ENCODE results near the gene TIGD6. TPM values are rescaled to one million over a fixed set of nuclear protein-coding genes. Genes with fewer than 3 reads are reported as not detected.

The TIGD6 gene
- total and polyA plus RNA-seq, 8 donors, result 1.5 to 3.6 (median 2.2) TPM

- H3K27me3 ChIP-seq, result no peaks in the 10 kb centered on the region
- no peak for FAIRE-seq
- intact Hi-C loops (cut with DNase I), result no loop called here
- no peaks in the 10 kb centered on the region for H3K9me3 ChIP-seq
- no peak for TF ChIP-seq CTCF (IDR thresholded peaks at IDR 0.05)
- H3K4me1 ChIP-seq, result no peaks in the 10 kb centered on the region
- WGBS, 2 donors, result 61 to 63% methylated on average over 6 of the region's 6 CpGs
- peaks cover 7 to 46% (median 19%) of the 10 kb centered on the region in 3 donors for H3K36me3 ChIP-seq
- no peak overlapping the region for H3K4me3 ChIP-seq
- no peak overlapping the region for H3K27ac ChIP-seq
- ATAC-seq, result peak in 3 of 4 donors; percentile 43 to 75 (median 46)
- DNase-seq, result no peak
These were observed 17.0 kb upstream of the TIGD6 start for GRCh38 chr5:150017226-150018005.

GRCh38 chr5:150016537-150016936 lies 16.1 kb upstream of the TIGD6 start:
- H3K36me3 ChIP-seq, result peaks cover 7 to 53% (median 23%) of the 10 kb centered on the region in 3 donors
- no peak overlapping the region for H3K27ac ChIP-seq
- no peak overlapping the region for H3K4me3 ChIP-seq
- TF ChIP-seq CTCF (IDR thresholded peaks at IDR 0.05), result no peak
- intact Hi-C loops (cut with DNase I), result no loop called here
- no peak for DNase-seq
- no peaks in the 10 kb centered on the region for H3K9me3 ChIP-seq
- H3K27me3 ChIP-seq, result no peaks in the 10 kb centered on the region
- no peaks in the 10 kb centered on the region for H3K4me1 ChIP-seq
- ATAC-seq, result no peak
- FAIRE-seq, result peak; percentile 9

GRCh38 chr5:150015415-150015814 lies 15.0 kb upstream of the TIGD6 start:
- intact Hi-C loops (cut with DNase I), result no loop called here
- Histone ChIP-seq H3K4me3 (no peak overlapping the region), H3K4me1 (no peaks in the 10 kb centered on the region), H3K27ac (no peak overlapping the region), H3K9me3 (no peaks in the 10 kb centered on the region), H3K36me3 (peaks cover 7 to 54% (median 23%) of the 10 kb centered on the region in 3 donors), H3K27me3 (no peaks in the 10 kb centered on the region)
- no peak for TF ChIP-seq CTCF (IDR thresholded peaks at IDR 0.05)
- WGBS, 2 donors, result 92 to 93% methylated on average over 3 of the region's 3 CpGs
- ATAC-seq (no peak), FAIRE-seq (no peak), DNase-seq (no peak)

- no peak for ATAC-seq
- Histone ChIP-seq H3K27ac (no peak overlapping the region), H3K36me3 (peaks cover 7 to 59% (median 23%) of the 10 kb centered on the region in 3 donors), H3K9me3 (no peaks in the 10 kb centered on the region), H3K4me3 (no peak overlapping the region), H3K4me1 (no peaks in the 10 kb centered on the region), H3K27me3 (no peaks in the 10 kb centered on the region)
- DNase-seq, result no peak
- intact Hi-C loops (cut with DNase I), result no loop called here
- WGBS, 2 donors, result 97 to 100% methylated on average over 3 of the region's 3 CpGs
- FAIRE-seq, result no peak
- TF ChIP-seq CTCF (IDR thresholded peaks at IDR 0.05), result no peak
These were observed 14.0 kb upstream of the TIGD6 start for GRCh38 chr5:150014456-150014855.

- DNase-seq, result no peak
These were observed 13.5 kb upstream of the TIGD6 start for GRCh38 chr5:150013931-150014330.

More at GRCh38 chr5:150013931-150014330, 13.5 kb upstream of the TIGD6 start:
- intact Hi-C loops (cut with DNase I), result no loop called here
- Histone ChIP-seq H3K9me3 (no peaks in the 10 kb centered on the region), H3K36me3 (peaks cover 4 to 53% (median 21%) of the 10 kb centered on the region in 3 donors), H3K27ac (no peak overlapping the region), H3K4me3 (no peak overlapping the region), H3K27me3 (no peaks in the 10 kb centered on the region), H3K4me1 (no peaks in the 10 kb centered on the region)
- FAIRE-seq, result no peak
- no peak for ATAC-seq
- 97 to 98% methylated on average over 4 of the region's 4 CpGs for WGBS, 2 donors
- TF ChIP-seq CTCF (IDR thresholded peaks at IDR 0.05), result no peak

Measured in pancreas (tissue), 10 donors.